LNCAP (cell line): ENCODE results near the gene DNAJC12.

Experiments
- TF ChIP-seq, protein P1 (sequence below): fragments of 450-650 bp; IDR thresholded peaks from 2 replicates; pipeline ENCODE4 v1.5.1; 2017; ENCODE audit warnings: mild to moderate bottlenecking

Gene DNAJC12

DNA sequence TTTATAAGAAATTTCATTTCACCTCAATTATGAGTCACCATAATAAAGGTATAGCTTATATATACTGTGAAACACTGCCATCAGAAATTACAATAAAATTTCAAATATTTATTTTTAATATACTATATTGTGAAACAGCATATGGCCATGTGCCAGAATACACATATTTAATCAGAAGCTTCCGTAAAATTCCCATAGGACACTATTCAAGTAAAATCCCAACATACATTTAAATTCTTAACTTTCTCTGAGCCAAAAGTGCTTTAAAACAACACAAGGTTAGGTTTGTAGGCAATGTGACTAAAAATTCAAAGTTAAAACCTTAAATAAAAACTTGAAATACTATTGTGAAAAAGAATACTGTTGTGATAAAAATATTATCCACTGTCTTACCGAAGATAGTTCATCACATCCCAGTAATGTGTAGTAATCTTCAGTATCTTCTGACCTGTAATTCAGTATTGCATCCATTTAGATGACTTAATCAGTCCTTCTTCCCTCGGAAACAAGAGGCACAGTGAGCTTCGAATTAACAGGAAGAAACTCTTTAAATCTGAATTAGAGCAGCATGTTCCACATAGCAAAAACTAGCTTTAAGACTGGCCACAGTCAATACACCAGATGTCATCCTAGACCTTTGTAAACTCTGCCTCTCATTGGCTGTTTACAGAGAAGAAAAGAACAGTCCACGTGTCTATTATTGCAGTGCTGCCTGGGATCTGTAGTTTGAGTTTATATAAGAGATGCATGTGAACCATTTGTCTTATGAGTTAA, at the start of gene DNAJC12:
Gene DNAJC12, minus strand, starts transcription at position 648 of the 774 bp plus-strand sequence. Its CDS starts 177 bp downstream, at position 471.
- TF ChIP-seq, protein P1, sequence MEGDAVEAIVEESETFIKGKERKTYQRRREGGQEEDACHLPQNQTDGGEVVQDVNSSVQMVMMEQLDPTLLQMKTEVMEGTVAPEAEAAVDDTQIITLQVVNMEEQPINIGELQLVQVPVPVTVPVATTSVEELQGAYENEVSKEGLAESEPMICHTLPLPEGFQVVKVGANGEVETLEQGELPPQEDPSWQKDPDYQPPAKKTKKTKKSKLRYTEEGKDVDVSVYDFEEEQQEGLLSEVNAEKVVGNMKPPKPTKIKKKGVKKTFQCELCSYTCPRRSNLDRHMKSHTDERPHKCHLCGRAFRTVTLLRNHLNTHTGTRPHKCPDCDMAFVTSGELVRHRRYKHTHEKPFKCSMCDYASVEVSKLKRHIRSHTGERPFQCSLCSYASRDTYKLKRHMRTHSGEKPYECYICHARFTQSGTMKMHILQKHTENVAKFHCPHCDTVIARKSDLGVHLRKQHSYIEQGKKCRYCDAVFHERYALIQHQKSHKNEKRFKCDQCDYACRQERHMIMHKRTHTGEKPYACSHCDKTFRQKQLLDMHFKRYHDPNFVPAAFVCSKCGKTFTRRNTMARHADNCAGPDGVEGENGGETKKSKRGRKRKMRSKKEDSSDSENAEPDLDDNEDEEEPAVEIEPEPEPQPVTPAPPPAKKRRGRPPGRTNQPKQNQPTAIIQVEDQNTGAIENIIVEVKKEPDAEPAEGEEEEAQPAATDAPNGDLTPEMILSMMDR = no peak

DNA sequence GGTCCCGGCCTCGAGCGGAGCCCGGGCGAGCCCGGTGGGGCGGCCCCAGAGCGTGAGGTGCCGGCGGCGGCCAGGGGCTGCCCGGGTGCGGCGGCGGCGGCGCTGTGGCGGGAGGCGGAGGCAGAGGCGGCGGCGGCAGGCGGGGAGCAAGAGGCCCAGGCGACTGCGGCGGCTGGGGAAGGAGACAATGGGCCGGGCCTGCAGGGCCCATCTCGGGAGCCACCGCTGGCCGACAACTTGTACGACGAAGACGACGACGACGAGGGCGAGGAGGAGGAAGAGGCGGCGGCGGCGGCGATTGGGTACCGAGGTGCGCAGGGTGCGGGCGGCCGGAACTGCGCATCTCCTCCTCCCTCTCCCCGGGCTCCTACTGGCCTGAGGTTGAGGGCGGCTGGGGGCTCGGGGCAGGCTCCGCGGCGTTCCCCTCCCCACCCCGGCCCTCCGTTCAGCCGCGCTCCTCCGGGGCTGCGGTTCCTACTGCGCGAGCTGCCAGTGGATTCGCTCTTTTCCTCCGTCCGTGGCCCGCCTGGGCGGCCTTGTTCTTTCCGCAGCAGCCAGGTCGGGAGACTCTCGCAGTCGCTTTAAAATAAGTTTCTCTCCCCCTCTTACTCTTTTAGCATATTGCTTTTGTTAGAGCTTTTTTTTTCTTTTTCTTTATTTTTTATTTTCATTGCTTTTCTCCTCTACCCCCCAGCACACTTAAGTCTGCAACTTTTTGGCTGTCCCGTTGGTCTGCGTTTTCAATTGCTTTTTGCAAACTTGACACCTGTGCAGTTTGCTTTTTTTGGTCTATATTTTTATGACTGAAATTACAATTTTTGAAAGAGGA, 47.1 kb upstream of the DNAJC12 start:
- TF ChIP-seq, protein P1 = 0 out of 2 replicates have a peak, but pooled peaks have one; percentile 18

DNA sequence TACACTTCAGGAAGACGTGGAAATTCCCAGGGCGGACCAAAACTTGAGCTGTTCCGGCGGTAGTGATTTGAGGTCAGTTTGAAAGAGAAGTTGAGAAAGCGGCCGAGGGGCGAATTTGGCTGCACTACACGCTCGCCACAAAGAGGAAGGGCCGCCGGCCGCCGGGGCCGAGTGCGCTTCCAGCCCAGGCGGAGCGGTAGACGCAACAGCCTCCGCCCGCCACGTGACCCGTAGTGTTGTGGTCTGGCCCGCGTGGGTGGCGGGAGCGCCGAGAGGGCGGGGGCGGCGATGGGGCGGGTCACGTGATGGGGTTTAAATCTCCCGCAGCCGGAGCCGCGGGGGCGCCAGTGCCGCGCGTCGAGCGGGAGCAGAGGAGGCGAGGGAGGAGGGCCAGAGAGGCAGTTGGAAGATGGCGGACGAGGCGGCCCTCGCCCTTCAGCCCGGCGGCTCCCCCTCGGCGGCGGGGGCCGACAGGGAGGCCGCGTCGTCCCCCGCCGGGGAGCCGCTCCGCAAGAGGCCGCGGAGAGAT, 46.4 kb upstream of the DNAJC12 start, which contains the start of gene SIRT1:
Gene SIRT1, plus strand, starts transcription at position 344 of the 529 bp plus-strand sequence. Its CDS starts 66 bp downstream, at position 410.
- TF ChIP-seq, protein P1 = no peak

DNA sequence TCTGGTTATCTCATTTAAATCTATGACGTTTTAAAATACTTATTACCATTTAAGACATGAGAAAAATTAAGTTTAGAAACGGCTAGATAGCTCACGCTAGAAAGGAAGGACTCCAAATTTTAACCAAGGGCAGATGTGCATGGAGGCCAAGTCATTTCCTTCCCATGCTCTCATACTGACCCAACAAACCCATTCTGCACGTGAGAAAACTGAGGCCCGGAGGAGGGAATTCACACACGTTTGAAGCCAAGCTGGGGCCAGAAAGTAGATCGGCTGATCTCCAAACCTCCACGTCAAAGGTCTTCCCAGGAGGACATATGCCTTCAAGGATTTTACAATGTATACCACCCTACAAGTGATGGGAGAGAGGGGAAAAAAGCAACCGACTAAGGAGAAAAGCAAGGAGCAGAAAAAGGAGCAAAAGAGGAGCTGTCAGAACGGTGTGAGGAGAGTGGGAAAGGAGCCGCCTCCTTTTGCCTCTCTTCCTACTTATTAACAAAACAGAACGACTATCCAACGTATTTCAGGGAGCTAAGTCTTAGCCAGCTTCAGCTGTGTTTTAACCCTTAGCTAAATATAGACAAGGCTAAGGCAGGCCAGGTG, 45.8 kb upstream of the DNAJC12 start:
- TF ChIP-seq, protein P1 = no peak

DNA sequence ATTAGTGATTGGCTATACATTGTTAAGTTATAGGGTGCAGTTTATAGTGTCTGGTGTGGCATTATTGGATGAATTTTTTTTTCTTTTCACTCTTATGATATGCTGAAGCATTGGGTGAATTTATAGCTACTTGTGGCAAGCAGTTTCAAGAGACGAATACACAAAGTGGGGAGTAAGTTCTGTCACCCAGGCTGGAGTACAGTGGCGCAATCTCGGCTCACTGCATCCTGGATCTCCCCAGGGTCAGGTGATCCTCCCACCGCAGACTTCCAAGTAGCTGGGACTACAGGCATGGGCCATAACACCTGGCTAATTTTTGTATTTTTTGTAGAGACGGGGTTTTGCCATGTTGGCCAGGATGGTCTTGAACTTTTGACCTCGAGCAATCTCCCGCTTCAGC, 40.1 kb upstream of the DNAJC12 start:
- TF ChIP-seq, protein P1 = no peak

DNA sequence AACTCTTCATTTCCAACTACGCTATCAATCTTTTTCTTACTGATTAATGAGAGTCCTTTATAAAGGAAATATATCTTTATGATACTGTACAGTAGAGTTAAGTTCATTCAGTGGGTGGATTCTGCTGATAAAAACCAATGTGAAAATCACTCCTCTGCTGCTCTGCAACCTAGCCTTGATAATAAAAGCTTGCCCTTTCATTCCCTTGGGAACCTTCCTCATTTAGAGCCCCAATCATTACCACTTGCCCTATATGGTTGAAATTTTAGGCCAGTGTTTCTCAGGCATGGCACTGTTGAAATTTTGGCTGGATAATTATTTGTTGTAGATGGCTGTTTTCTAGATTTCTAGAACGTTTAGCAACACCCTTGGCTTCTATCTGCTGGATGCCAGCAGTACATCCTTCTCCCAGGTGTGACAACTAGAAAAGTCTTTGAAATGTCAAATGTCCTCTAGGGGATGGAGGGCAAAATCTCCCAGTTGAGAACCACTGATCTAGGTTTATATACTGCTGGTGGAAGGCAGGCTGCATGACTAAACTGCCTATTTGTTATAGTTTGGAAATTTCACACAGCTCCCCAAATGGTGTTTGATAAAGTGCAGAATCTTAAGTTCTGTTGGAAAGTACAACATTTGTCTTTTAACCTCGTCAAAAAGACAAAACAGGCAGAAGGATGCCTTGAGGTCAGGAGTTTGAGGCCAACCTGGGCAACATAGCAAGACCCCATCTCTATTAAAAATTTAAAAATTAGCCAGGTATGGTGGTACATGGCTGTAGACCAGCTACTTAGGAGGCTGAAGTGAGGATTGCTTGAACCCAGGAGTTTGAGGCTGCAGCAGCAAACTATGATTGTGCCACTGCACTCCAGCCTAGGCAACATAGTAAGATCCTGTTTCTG, 37.6 kb upstream of the DNAJC12 start:
- TF ChIP-seq, protein P1 = no peak
